Activated B cell treated with CpG ODN at 0.5 μM for 24 hours (primary cell): ENCODE measurements around the gene JMJD1C. TPM values are rescaled to one million over a fixed set of nuclear protein-coding genes. Genes with fewer than 3 reads are reported as not detected.

Source experiments
- ATAC-seq: fragments of 200-7000 bp; cut with Tn5 transposase; one replicate; pipeline ENCODE4 v1.10.0; 2021; ENCODE audit warnings: low read depth, mild to moderate bottlenecking, moderate library complexity
- CTCF ChIA-PET: fragments of 350-600 bp; sonication (Branson Sonifier 250); formaldehyde crosslinking; loops from one replicate; lab custom pipeline; 2021; ENCODE audit warnings: antibody characterized with exemption; lab: Charles Lee
- POLR2A ChIA-PET: fragments of 350-600 bp; sonication (Branson Sonifier 250); formaldehyde crosslinking; loops from one replicate; lab custom pipeline; 2021; ENCODE audit warnings: antibody characterized with exemption; lab: Charles Lee
- DNase-seq: peaks from one replicate; pipeline ENCODE4 v3.0.0; 2022
- H3K27ac Mint-ChIP-seq: one replicate; pipeline ENCODE4 v1.8.0; 2020; ENCODE audit warnings: mixed read lengths
- H3K27me3 Mint-ChIP-seq: one replicate; pipeline ENCODE4 v1.8.0; 2021; ENCODE audit warnings: mixed read lengths
- H3K36me3 Mint-ChIP-seq: one replicate; pipeline ENCODE4 v1.8.0; 2021; ENCODE audit warnings: low read depth, mixed read lengths
- H3K4me1 Mint-ChIP-seq: one replicate; pipeline ENCODE4 v1.8.0; 2021; ENCODE audit warnings: mixed read lengths
- H3K4me3 Mint-ChIP-seq: one replicate; pipeline ENCODE4 v1.8.0; 2020; ENCODE audit warnings: mild to moderate bottlenecking, mixed read lengths
- H3K9me3 Mint-ChIP-seq: one replicate; pipeline ENCODE4 v1.8.0; 2020; ENCODE audit warnings: mixed read lengths
- intact Hi-C: fragments of 100-400 bp; cut with micrococcal nuclease; formaldehyde crosslinking; loops from one replicate; pipeline ENCODE4 v1.15.1; 2024
- total RNA-seq: library from RNA; stranded (reverse); gene quantifications from 2 replicates; pipeline ENCODE4 v1.2.3, GENCODE V29; 2022
- TF ChIP-seq, protein P1 (sequence below): fragments of 200-600 bp; IDR thresholded peaks from one replicate; pipeline ENCODE4 v1.8.0; 2022; ENCODE audit warnings: antibody characterized with exemption, mild to moderate bottlenecking

The JMJD1C gene
- total RNA-seq, 1 donor from 2014 or later, result 176 TPM

DNA sequence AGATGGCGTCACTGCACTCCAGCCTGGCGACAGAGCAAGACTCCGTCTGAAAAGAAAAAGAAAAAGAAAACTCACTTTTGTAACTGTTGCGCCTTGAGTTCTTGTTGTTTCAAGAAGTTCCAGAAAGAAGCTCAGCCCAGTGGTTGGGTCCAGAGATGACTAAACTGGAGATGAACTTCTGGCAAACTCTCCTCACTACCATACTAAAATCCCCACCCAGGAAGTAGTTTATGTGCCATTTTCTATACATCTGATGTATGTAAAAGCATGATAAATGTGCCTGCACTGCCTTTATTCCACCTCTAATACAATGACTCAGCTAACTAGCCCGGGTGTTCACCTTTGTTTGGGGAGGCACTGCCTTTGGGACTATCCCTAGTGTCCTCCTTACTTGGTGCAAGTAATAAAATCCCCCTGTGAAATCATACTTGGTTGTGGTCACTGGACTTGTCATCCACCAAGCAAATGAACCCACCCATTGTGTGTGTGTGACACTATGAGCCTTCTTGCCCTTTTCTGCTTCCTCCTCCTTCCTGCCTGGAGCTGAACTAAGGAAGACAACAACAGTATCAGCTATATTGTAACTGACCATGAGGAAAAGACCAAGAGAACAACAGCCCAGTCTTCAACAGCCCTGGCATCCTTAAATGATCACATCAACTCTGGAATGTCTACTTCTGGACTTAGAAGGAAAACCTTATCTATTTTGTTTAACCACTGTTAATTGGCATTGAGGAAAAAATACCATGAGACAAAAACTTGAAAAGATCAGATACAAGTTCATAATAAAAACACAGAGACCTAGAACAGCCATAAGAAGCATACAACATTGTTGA is 33.6 kb downstream of the JMJD1C start:
- Mint-ChIP-seq H3K4me1 (peaks cover 29% of the 10 kb centered on the region), H3K36me3 (peaks cover 8% of the 10 kb centered on the region), H3K27ac (no peak overlapping the region), H3K4me3 (no peak overlapping the region), H3K27me3 (no peaks in the 10 kb centered on the region), H3K9me3 (no peaks in the 10 kb centered on the region)
- ChIA-PET CTCF (no interaction called here), POLR2A (no interaction called here)
- TF ChIP-seq, protein P1, sequence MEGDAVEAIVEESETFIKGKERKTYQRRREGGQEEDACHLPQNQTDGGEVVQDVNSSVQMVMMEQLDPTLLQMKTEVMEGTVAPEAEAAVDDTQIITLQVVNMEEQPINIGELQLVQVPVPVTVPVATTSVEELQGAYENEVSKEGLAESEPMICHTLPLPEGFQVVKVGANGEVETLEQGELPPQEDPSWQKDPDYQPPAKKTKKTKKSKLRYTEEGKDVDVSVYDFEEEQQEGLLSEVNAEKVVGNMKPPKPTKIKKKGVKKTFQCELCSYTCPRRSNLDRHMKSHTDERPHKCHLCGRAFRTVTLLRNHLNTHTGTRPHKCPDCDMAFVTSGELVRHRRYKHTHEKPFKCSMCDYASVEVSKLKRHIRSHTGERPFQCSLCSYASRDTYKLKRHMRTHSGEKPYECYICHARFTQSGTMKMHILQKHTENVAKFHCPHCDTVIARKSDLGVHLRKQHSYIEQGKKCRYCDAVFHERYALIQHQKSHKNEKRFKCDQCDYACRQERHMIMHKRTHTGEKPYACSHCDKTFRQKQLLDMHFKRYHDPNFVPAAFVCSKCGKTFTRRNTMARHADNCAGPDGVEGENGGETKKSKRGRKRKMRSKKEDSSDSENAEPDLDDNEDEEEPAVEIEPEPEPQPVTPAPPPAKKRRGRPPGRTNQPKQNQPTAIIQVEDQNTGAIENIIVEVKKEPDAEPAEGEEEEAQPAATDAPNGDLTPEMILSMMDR, result no peak
- intact Hi-C loops, result no loop called here
- DNase-seq, result no peak
- no peak for ATAC-seq

DNA sequence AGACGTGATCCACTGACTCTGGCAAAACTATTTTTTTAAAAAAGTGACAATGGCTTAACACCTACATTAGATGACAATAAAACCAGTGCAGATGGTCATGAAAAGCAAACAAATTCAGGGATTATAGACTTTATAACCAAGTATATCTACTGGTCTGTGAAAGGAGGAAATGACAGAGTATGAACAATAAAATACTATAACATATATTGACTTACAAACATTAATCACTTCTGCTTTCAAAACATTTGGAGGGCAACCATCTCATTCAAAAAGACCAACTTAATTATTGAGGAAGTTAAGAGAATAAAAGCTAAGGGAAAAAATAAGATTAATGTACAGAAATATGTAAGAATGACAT is 34.8 kb downstream of the JMJD1C start:
- ChIA-PET CTCF (no interaction called here), POLR2A (no interaction called here)
- TF ChIP-seq, protein P1, result no peak
- no peaks in the 10 kb centered on the region for H3K9me3 Mint-ChIP-seq
- no peaks in the 10 kb centered on the region for H3K27me3 Mint-ChIP-seq
- peaks cover 8% of the 10 kb centered on the region for H3K36me3 Mint-ChIP-seq
- ATAC-seq, result no peak
- intact Hi-C loops, result no loop called here
- no peak for DNase-seq
- H3K27ac Mint-ChIP-seq, result no peak overlapping the region
- H3K4me1 Mint-ChIP-seq, result peaks cover 29% of the 10 kb centered on the region
- H3K4me3 Mint-ChIP-seq, result no peak overlapping the region

DNA sequence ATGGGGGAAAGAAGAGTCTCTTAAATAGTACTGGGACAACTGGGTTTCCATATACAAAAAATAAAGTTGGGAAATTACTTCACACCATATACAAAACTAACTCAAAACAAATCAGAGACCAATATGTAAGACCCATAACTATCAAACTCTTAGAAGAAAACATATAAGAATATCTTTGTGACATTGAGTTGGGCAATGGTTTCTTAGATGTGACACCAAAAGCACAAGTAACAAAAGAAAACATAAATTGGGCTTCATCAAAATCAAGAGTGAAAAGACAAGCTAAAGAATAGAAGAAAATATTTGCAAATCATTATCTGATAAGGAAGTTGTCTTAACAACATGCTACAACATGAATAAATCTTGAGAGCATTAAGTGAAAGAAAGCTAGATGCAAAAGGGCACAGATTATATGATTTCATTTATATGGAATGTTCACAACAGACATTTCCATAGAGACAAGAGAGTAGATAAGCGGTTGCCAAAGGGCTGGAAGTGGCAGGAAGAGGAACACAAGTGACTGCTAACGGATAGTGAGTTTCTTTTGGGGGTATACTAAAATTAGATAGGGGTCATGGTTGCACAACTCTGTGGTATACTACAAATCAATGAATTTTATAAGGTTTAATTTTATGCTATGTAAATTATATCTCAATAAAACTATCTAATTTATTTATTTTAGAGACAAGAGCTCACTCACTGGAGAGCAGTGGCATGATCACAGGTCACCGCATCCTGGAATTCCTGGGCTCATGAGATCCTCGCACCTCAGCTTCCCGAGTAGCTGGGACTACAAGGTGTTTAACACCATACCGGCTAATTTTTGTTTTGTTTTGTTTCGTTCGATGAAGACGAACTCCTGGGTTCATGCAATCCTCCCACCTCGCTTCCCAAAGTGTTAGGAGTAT is 35.4 kb downstream of the JMJD1C start:
- Mint-ChIP-seq H3K27ac (no peak overlapping the region), H3K36me3 (peaks cover 8% of the 10 kb centered on the region), H3K27me3 (no peaks in the 10 kb centered on the region), H3K4me1 (peaks cover 29% of the 10 kb centered on the region), H3K9me3 (no peaks in the 10 kb centered on the region), H3K4me3 (no peak overlapping the region)
- TF ChIP-seq, protein P1, result no peak
- DNase-seq (no peak), ATAC-seq (no peak)
- POLR2A ChIA-PET, result no interaction called here
- intact Hi-C loops, result no loop called here
- CTCF ChIA-PET, result no interaction called here

DNA sequence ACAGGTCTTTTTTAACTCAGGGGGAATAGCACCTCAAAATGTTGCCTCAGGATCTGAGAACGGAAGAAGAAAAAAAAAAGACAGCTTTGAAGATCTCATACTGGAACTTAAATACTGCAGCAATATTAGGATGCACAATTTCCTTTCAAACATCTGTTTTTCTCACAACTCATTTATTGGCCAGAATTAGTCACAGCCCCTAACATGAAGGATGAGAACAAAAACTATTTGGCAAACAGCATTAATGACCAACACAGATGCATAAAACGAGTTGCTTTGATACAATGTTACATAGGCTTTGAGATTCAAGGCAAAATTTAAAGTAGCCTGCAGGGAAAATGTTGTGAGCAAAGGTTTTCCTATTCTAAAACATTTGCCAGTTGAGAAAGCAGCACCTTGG is 36.5 kb downstream of the JMJD1C start:
- Mint-ChIP-seq H3K4me3 (no peak overlapping the region), H3K9me3 (no peaks in the 10 kb centered on the region), H3K4me1 (peaks cover 24% of the 10 kb centered on the region), H3K27me3 (no peaks in the 10 kb centered on the region), H3K36me3 (peaks cover 8% of the 10 kb centered on the region), H3K27ac (no peak overlapping the region)
- no peak for ATAC-seq
- TF ChIP-seq, protein P1, result no peak
- POLR2A ChIA-PET, result interaction anchor here (0.6 kb wide), 1 partner anchor 89 kb away, joined by 4 read pairs; no protein-coding TSS in a partner anchor
- intact Hi-C loops, result no loop called here
- CTCF ChIA-PET, result no interaction called here
- no peak for DNase-seq

DNA sequence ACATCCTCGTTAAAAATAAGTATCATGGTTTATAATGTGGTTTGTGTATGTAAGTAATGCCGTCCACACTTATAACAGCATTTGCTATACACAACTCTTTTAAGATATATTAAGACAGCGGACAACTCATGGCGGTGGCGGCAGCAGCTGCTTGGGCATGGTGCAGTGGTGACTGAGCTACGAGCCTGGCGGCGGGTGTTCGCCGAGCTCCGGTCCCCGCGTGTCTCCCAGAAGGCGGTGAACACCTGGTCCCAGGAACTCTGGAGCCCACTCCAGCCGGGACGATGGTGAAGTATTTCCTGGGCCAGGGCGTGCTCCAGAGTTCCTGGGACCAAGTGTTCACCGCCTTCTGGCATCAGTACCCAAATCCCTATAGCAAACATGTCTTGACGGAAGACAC is 38.8 kb downstream of the JMJD1C start:
- ChIA-PET POLR2A (no interaction called here), CTCF (no interaction called here)
- Mint-ChIP-seq H3K4me3 (no peak overlapping the region), H3K27me3 (no peaks in the 10 kb centered on the region), H3K9me3 (no peaks in the 10 kb centered on the region), H3K4me1 (peaks cover 29% of the 10 kb centered on the region), H3K36me3 (peaks cover 7% of the 10 kb centered on the region), H3K27ac (no peak overlapping the region)
- intact Hi-C loops, result no loop called here
- TF ChIP-seq, protein P1, result no peak
- ATAC-seq (no peak), DNase-seq (no peak)
